ENCODE data around the gene F13A1.

GRCh38 chr6:6287415-6287814, 33.0 kb downstream of the F13A1 start:
- TF ChIP-seq, protein P1, sequence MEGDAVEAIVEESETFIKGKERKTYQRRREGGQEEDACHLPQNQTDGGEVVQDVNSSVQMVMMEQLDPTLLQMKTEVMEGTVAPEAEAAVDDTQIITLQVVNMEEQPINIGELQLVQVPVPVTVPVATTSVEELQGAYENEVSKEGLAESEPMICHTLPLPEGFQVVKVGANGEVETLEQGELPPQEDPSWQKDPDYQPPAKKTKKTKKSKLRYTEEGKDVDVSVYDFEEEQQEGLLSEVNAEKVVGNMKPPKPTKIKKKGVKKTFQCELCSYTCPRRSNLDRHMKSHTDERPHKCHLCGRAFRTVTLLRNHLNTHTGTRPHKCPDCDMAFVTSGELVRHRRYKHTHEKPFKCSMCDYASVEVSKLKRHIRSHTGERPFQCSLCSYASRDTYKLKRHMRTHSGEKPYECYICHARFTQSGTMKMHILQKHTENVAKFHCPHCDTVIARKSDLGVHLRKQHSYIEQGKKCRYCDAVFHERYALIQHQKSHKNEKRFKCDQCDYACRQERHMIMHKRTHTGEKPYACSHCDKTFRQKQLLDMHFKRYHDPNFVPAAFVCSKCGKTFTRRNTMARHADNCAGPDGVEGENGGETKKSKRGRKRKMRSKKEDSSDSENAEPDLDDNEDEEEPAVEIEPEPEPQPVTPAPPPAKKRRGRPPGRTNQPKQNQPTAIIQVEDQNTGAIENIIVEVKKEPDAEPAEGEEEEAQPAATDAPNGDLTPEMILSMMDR (optimal IDR thresholded peaks at IDR 0.05 in 1 of 3, IDR thresholded peaks at IDR 0.05 in 1 of 3, conservative IDR thresholded peaks at IDR 0.05 in 1 of 3; ENCODE audit: extremely low read depth in 1 of 3, insufficient read depth in 2 of 3, low read length in 3 of 3) = no peak
- no peak for TF ChIP-seq EZH2 (IDR thresholded peaks at IDR 0.05; ENCODE audit: low read length)

Data from keratinocyte (primary cell).